ENCODE measurements around the gene CEP131.
"Not testable (repeated sequence)": the region's sequence is repeated elsewhere in the genome, so short reads cannot be mapped to it uniquely, and the experiment has no call there.

CEP131 gene

GRCh38 chr17:81162491-81162890 is 60.3 kb downstream of the CEP131 start:
- DNase-seq, result no peak

- no peak for DNase-seq
These were observed 60.8 kb downstream of the CEP131 start for GRCh38 chr17:81161972-81162371.

GRCh38 chr17:81161536-81161935 is 61.2 kb downstream of the CEP131 start:
- no peak for DNase-seq

GRCh38 chr17:81160747-81161453 is 61.9 kb downstream of the CEP131 start:
- no peak for DNase-seq

GRCh38 chr17:81160306-81160705 is 62.5 kb downstream of the CEP131 start:
- no peak for DNase-seq

- no peak for DNase-seq
These were observed 63.0 kb downstream of the CEP131 start for GRCh38 chr17:81159611-81160265.

GRCh38 chr17:81158688-81159590 is 63.8 kb downstream of the CEP131 start:
- no peak for DNase-seq

- DNase-seq, result no peak
These were observed 64.7 kb downstream of the CEP131 start for GRCh38 chr17:81157848-81158687.

GRCh38 chr17:81156866-81157805 is 65.6 kb downstream of the CEP131 start:
- DNase-seq, result no peak

GRCh38 chr17:81154961-81155360 is 67.8 kb downstream of the CEP131 start:
- no peak for DNase-seq

- not testable (repeated sequence) for DNase-seq
These were observed 68.7 kb downstream of the CEP131 start for GRCh38 chr17:81154016-81154415.

- peak; percentile 6 for DNase-seq
These were observed 69.4 kb downstream of the CEP131 start for GRCh38 chr17:81153340-81153803.

GRCh38 chr17:81152288-81152828 is 70.4 kb downstream of the CEP131 start:
- DNase-seq, result no peak

- no peak for DNase-seq
These were observed 71.5 kb downstream of the CEP131 start for GRCh38 chr17:81151278-81151677.

- no peak for DNase-seq
These were observed 72.2 kb downstream of the CEP131 start for GRCh38 chr17:81150377-81151077.

GRCh38 chr17:81148986-81149533 is 73.7 kb downstream of the CEP131 start:
- DNase-seq, result no peak

- no peak for DNase-seq
These were observed 74.2 kb downstream of the CEP131 start for GRCh38 chr17:81148571-81148970.

- no peak for DNase-seq
These were observed 75.1 kb downstream of the CEP131 start for GRCh38 chr17:81147701-81148100.

GRCh38 chr17:81146208-81146607 is 76.6 kb downstream of the CEP131 start:
- DNase-seq, result not testable (repeated sequence)

- DNase-seq, result no peak
These were observed 78.4 kb downstream of the CEP131 start for GRCh38 chr17:81144423-81144781.
